ENCODE data around the gene MYO1C.

GRCh38 chr17:1488826-1489270 is 3.6 kb downstream of the MYO1C start:
- no peak for TF ChIP-seq POLR2A (IDR thresholded peaks at IDR 0.05)
- TF ChIP-seq CTCF (IDR thresholded peaks at IDR 0.05 in 8 of 11, conservative IDR thresholded peaks at IDR 0.05 in 3 of 11), result no peak

Data from spleen (tissue), 7 donors.